Right lobe of liver (tissue), 6 donors: ENCODE results near the gene MET. TPM values are rescaled to one million over a fixed set of nuclear protein-coding genes. Genes with fewer than 3 reads are reported as not detected.

ENCODE experiments used
- ATAC-seq, 4 donors: fragments of 200-7000 bp; cut with Tn5 transposase; one replicate each; pipeline ENCODE4 v1.9.1; 2020; ENCODE audit warnings: mild to moderate bottlenecking in 4 of 4, moderate library complexity in 4 of 4
- DNase-seq, 3 donors: peaks; one replicate each; pipeline ENCODE4 v3.0.0-alpha.2; 2020
- H3K27ac ChIP-seq, 3 donors: fragments of 200-600 bp; one replicate each; pipeline ENCODE4 v1.8.0; 2022
- H3K27me3 ChIP-seq, 2 donors: fragments of 200-600 bp; one replicate each; pipeline ENCODE4 v1.8.0; 2022
- H3K36me3 ChIP-seq, 4 donors: fragments of 200-600 bp; sonication (generic) in 1 of 4; one replicate each; pipeline versions ENCODE4 v1.5.1 to v1.8.0; 2017 to 2022; ENCODE audit warnings: control low read depth in 1 of 4
- H3K4me1 ChIP-seq, 4 donors: fragments of 200-600 bp; sonication (generic) in 1 of 4; one replicate each; pipeline versions ENCODE4 v1.5.1 to v1.8.0; 2017 to 2022; ENCODE audit warnings: control low read depth in 1 of 4
- H3K4me3 ChIP-seq, 3 donors: fragments of 200-600 bp; one replicate each; pipeline ENCODE4 v1.8.0; 2022
- H3K9me3 ChIP-seq, 4 donors: fragments of 200-600 bp; sonication (generic) in 1 of 4; one replicate each; pipeline versions ENCODE4 v1.5.1 to v1.8.0; 2017 to 2022; ENCODE audit warnings: control low read depth in 1 of 4
- CTCF ChIP-seq, 4 donors: fragments of 200-600 bp in 3 of 4; fragments of 450-650 bp in 1 of 4; IDR thresholded peaks; one replicate each; pipeline versions ENCODE4 v1.5.1 to v1.8.0; 2016 to 2022; ENCODE audit warnings: antibody characterized with exemption in 4 of 4, mild to moderate bottlenecking in 2 of 4
- POLR2A ChIP-seq: fragments of 450-650 bp; IDR thresholded peaks from one replicate; pipeline ENCODE4 v1.6.1; 2017; ENCODE audit warnings: antibody characterized with exemption, mild to moderate bottlenecking
- WGBS: methylation state at CpG from one replicate; pipeline ENCODE4 v1.1.6; 2018; ENCODE audit warnings: low coverage, low lambda C conversion rate; ENCODE audit not compliant: insufficient coverage; ENCODE audit errors: missing lambda C conversion rate; 5-methylcytosine and 5-hydroxymethylcytosine counted together
- intact Hi-C, 2 donors: fragments of 100-400 bp; cut with DNase I; formaldehyde crosslinking; loops; one replicate each; pipeline versions ENCODE4 v1.11.2 to v1.14.1; 2022
- total RNA-seq, 6 experiments: library from RNA; depleted of rRNA in 2 of 6; stranded (reverse); fragments of >200 nt in 2 of 6; fragmentation: NEBNext Ultra II Directional in 3 of 6; extraction: Animal tissue kit (Norgen Biotek cat#: 25700) in 3 of 6; gene quantifications; one replicate each; pipeline versions ENCODE4 v1.1.0 to v1.2.4, GENCODE V29; 2016 to 2023
- donor health status: DM: no; HTN: yes; CAD: no.
- donor health status: DM: no; HTN: no; CAD: no.
- donor health status: DM: no; HTN: no; CAD: no.
- donor health status: DM: no; HTN: yes; CAD: no.
- donor health status: DM: no; HTN: yes; CAD: no.

MET gene
- total RNA-seq, 6 experiments from 2014 or later: 32.9 to 45.2 (median 37.2) TPM

- Histone ChIP-seq H3K4me3 (no peak overlapping the region), H3K36me3 (no peaks in the 10 kb centered on the region), H3K27me3 (no peaks in the 10 kb centered on the region), H3K27ac (no peak overlapping the region), H3K4me1 (peaks cover 0 to 48% (median 12%) of the 10 kb centered on the region in 4 donors), H3K9me3 (no peaks in the 10 kb centered on the region)
- ATAC-seq: no peak
- intact Hi-C loops: loop anchor here (10.0 kb wide), 3 partner anchors 132 to 632 kb away; partner anchors contain the start of gene MET (in 2 of the 2)
- 97% methylated on average over 3 of the region's 3 CpGs for WGBS
- no peak for TF ChIP-seq CTCF (IDR thresholded peaks at IDR 0.05)
- TF ChIP-seq POLR2A: no peak
- DNase-seq: no peak
Measured at GRCh38 chr7:116807011-116807560, 135.1 kb downstream of the MET start.

DNA sequence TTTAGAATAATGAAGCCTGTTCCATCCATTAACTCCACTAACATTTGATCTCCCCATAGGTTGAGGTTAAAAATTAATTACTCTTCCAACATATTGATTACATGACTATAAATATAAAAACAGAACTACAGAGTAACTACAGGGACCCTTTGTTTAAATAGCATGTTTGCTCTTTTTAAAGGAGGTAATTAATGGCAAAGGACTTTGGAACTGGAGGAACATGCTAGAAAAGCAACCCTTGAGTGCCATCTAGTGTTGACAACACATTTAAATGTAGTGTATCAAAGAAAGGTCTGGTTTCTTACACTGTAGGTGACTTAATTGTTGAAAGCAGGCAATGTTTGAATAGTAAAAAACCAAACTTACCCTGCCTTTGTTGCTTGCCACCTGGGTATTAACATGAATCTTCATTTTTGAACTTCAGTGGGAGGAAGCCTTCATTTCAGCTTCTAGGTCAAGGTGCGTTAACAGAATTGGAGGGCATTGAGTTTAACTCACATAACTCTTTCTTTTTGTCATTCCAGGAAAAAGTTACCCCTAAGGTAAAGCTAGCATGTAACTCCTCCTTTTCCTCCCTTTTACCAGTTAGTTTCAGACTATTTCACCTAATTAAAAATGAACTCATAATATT, 137.8 kb downstream of the MET start:
- TF ChIP-seq POLR2A (no peak), CTCF (IDR thresholded peaks at IDR 0.05) (peak; percentile 58 to 80 (median 68))
- no peaks in the 10 kb centered on the region for H3K27me3 ChIP-seq
- peak overlapping the region; percentile 43 to 91 (median 91) for H3K27ac ChIP-seq
- H3K36me3 ChIP-seq: no peaks in the 10 kb centered on the region
- no peaks in the 10 kb centered on the region for H3K9me3 ChIP-seq
- peaks cover 0 to 40% (median 14%) of the 10 kb centered on the region in 4 donors for H3K4me1 ChIP-seq
- H3K4me3 ChIP-seq: peak overlapping the region in 1 of 3 donors; percentile 49
- ATAC-seq (peak; percentile 70 to 83 (median 75)), DNase-seq (no peak)
- intact Hi-C loops: loop anchor here (10.0 kb wide), 3 partner anchors 135 to 635 kb away; partner anchors contain the start of gene MET (in 2 of the 2)
- 15% methylated on average over 1 of the region's 1 CpG for WGBS

DNA sequence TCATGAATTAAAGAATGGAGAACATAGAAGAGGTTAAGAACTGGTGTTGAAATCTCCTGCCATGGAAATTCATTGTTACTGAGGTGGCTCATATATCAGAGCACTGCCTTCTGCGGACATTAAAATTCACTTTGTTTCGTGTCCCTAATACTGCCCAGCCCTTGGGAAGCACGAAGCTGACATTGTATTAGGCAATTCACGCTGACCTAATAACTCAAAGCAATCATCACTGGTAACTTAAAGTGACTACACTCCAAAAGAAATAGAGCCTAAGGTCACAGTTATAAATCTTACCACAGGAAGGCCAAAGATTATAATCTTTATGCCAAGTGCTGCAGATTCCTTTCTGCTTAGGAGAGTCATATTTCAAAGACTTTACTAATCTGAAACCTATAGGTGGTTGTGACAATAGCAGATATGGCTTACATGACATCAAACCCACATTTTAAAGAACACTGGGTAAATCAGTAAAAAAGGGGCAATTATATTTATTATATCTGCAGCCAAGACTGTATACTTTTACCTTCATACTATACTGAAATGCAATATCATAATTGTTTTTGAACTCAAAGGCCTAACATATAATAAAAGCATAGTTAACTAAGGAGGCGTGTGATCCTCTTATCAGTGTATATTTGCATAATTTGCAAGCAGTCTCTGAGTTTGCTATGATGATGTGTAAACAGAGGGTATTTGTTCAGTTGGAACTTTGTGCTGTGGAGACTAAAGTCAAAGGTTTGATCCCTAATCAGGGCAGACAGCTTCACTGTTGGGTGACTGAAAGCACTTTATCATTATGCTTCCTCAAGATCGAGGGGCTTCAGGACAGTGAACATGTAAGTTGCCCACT, 138.5 kb downstream of the MET start:
- WGBS: 26% methylated on average over 6 of the region's 6 CpGs
- peaks cover 0 to 40% (median 14%) of the 10 kb centered on the region in 4 donors for H3K4me1 ChIP-seq
- ATAC-seq (peak; percentile 63 to 83 (median 76)), DNase-seq (no peak)
- H3K27me3 ChIP-seq: no peaks in the 10 kb centered on the region
- H3K9me3 ChIP-seq: no peaks in the 10 kb centered on the region
- no peaks in the 10 kb centered on the region for H3K36me3 ChIP-seq
- peak overlapping the region in 2 of 3 donors; percentile 44 to 49 for H3K4me3 ChIP-seq
- peak; percentile 23 for TF ChIP-seq POLR2A
- TF ChIP-seq CTCF (IDR thresholded peaks at IDR 0.05): no peak
- H3K27ac ChIP-seq: peak overlapping the region; percentile 43 to 91 (median 91)
- intact Hi-C loops: loop anchor here in 1 of 2 donors (10.0 kb wide), 1 partner anchor 216 kb away; no protein-coding TSS in a partner anchor

GRCh38 chr7:116811768-116812167, 139.8 kb downstream of the MET start:
- H3K36me3 ChIP-seq: no peaks in the 10 kb centered on the region
- intact Hi-C loops: loop anchor here in 1 of 2 donors (10.0 kb wide), 1 partner anchor 217 kb away; no protein-coding TSS in a partner anchor
- DNase-seq: no peak
- 35% methylated on average over 3 of the region's 3 CpGs for whole genome bisulfite sequencing
- peak overlapping the region; percentile 43 to 91 (median 91) for H3K27ac ChIP-seq
- H3K4me1 ChIP-seq: peaks cover 0 to 35% (median 10%) of the 10 kb centered on the region in 4 donors
- H3K27me3 ChIP-seq: no peaks in the 10 kb centered on the region
- no peaks in the 10 kb centered on the region for H3K9me3 ChIP-seq
- peak in 1 of 4 donors; percentile 19 for TF ChIP-seq CTCF (IDR thresholded peaks at IDR 0.05)
- TF ChIP-seq POLR2A: no peak
- peak overlapping the region in 2 of 3 donors; percentile 44 to 49 for H3K4me3 ChIP-seq
- ATAC-seq: peak in 1 of 4 donors; percentile 1
